Measurements from ENCODE around the gene SMAD2. TPM values are rescaled to one million over a fixed set of nuclear protein-coding genes. Genes with fewer than 3 reads are reported as not detected.

Gene SMAD2
- total and polyA plus RNA-seq, 4 donors: 11.8 to 31.3 (median 22.8) TPM

DNA sequence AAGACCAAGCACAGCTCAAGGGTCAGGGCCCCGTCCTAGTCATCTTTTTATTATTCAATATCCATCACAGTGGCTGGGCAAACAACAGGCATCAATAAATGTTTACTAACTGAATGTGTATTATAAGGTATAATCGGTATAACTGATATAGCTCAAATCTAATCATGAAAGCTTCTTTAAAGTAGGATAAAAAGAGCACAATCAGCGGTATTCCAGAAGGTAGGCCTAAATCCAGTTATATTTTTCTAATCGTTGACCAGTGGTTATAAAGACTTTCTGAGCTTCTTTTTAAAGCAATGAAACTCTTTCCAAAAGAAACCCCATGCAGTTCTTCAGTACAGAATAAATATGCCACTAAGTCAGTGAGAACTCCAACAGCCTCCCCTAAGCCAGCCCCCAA lies 92.1 kb downstream of the SMAD2 start:
- Histone ChIP-seq H3K9me3 (ENCODE audit: control insufficient read depth in 4 of 4, low read length in 3 of 4) (no peaks in the 10 kb centered on the region), H3K4me3 (ENCODE audit: low read depth in 1 of 3, low read length in 3 of 3) (no peak overlapping the region), H3K27me3 (ENCODE audit: control insufficient read depth in 4 of 4, insufficient read depth in 4 of 4, low read length in 3 of 4) (no peaks in the 10 kb centered on the region), H3K9ac (ENCODE audit: low read depth in 1 of 2, low read length in 2 of 2) (no peak overlapping the region), H3K36me3 (ENCODE audit: control insufficient read depth in 4 of 4, insufficient read depth in 3 of 4, low read depth in 1 of 4, low read length in 3 of 4) (peaks cover 0 to 25% (median 17%) of the 10 kb centered on the region in 4 donors), H3K4me1 (ENCODE audit: control insufficient read depth in 4 of 4, insufficient read depth in 4 of 4, low read length in 3 of 4) (no peaks in the 10 kb centered on the region), H3K27ac (ENCODE audit: low read depth in 1 of 2, low read length in 2 of 2) (no peak overlapping the region)
- no peak for DNase-seq (ENCODE audit: low spot score)
- TF ChIP-seq, protein P1, sequence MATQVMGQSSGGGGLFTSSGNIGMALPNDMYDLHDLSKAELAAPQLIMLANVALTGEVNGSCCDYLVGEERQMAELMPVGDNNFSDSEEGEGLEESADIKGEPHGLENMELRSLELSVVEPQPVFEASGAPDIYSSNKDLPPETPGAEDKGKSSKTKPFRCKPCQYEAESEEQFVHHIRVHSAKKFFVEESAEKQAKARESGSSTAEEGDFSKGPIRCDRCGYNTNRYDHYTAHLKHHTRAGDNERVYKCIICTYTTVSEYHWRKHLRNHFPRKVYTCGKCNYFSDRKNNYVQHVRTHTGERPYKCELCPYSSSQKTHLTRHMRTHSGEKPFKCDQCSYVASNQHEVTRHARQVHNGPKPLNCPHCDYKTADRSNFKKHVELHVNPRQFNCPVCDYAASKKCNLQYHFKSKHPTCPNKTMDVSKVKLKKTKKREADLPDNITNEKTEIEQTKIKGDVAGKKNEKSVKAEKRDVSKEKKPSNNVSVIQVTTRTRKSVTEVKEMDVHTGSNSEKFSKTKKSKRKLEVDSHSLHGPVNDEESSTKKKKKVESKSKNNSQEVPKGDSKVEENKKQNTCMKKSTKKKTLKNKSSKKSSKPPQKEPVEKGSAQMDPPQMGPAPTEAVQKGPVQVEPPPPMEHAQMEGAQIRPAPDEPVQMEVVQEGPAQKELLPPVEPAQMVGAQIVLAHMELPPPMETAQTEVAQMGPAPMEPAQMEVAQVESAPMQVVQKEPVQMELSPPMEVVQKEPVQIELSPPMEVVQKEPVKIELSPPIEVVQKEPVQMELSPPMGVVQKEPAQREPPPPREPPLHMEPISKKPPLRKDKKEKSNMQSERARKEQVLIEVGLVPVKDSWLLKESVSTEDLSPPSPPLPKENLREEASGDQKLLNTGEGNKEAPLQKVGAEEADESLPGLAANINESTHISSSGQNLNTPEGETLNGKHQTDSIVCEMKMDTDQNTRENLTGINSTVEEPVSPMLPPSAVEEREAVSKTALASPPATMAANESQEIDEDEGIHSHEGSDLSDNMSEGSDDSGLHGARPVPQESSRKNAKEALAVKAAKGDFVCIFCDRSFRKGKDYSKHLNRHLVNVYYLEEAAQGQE (IDR thresholded peaks at IDR 0.05): no peak
- TF ChIP-seq RAD21 (IDR thresholded peaks at IDR 0.05) (no peak), RXRA (IDR thresholded peaks at IDR 0.05) (no peak), GABPA (IDR thresholded peaks at IDR 0.05 in 1 of 2, conservative IDR thresholded peaks at IDR 0.05 in 1 of 2) (no peak), JUND (IDR thresholded peaks at IDR 0.05) (no peak), YY1 (IDR thresholded peaks at IDR 0.05) (no peak), FOXA1 (IDR thresholded peaks at IDR 0.05) (no peak), SP1 (IDR thresholded peaks at IDR 0.05) (no peak)
- TF ChIP-seq, protein P2, sequence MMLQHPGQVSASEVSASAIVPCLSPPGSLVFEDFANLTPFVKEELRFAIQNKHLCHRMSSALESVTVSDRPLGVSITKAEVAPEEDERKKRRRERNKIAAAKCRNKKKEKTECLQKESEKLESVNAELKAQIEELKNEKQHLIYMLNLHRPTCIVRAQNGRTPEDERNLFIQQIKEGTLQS (IDR thresholded peaks at IDR 0.05): no peak
- WGBS: 97% methylated on average over 4 of the region's 4 CpGs

DNA sequence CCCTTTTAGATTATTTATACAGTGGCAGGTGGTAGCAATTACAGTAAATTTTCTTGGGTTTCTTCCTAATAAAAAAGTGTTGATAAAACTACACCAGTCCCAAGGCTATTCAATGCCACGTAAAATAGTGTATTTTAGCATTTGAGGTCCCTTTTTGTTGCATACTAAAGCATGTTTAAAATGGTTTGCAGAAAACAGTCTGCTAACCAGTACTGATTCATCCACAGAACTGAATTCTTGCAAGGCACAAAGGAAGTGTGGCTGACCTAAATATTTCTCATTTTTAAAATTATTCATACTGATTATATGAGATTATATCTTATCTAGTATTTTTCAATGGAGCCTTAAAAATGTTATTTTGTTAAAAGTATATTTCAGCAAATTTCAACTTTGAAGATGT lies 98.1 kb downstream of the SMAD2 start:
- TF ChIP-seq FOXA2 (IDR thresholded peaks at IDR 0.05) (no peak), SP1 (IDR thresholded peaks at IDR 0.05) (no peak), ZBTB33 (IDR thresholded peaks at IDR 0.05) (no peak), NR2F2 (IDR thresholded peaks at IDR 0.05) (no peak), RAD21 (IDR thresholded peaks at IDR 0.05) (no peak), EGR1 (IDR thresholded peaks at IDR 0.05; ENCODE audit: low read depth in 2 of 2) (no peak)
- TF ChIP-seq, protein P1 (IDR thresholded peaks at IDR 0.05): no peak
- TF ChIP-seq, protein P2 (IDR thresholded peaks at IDR 0.05): no peak
- DNase-seq (ENCODE audit: low spot score): no peak
- 97% methylated on average over 1 of the region's 1 CpG for WGBS

More for the DNA sequence above, 98.1 kb downstream of the SMAD2 start:
- Histone ChIP-seq H3K9ac (ENCODE audit: low read depth in 1 of 2, low read length in 2 of 2) (no peak overlapping the region), H3K27ac (ENCODE audit: low read depth in 1 of 2, low read length in 2 of 2) (no peak overlapping the region), H3K9me3 (ENCODE audit: control insufficient read depth in 4 of 4, low read length in 3 of 4) (no peaks in the 10 kb centered on the region), H3K4me1 (ENCODE audit: control insufficient read depth in 4 of 4, insufficient read depth in 4 of 4, low read length in 3 of 4) (no peaks in the 10 kb centered on the region), H3K27me3 (ENCODE audit: control insufficient read depth in 4 of 4, insufficient read depth in 4 of 4, low read length in 3 of 4) (no peaks in the 10 kb centered on the region), H3K36me3 (ENCODE audit: control insufficient read depth in 4 of 4, insufficient read depth in 3 of 4, low read depth in 1 of 4, low read length in 3 of 4) (peaks cover 0 to 10% (median 0%) of the 10 kb centered on the region in 4 donors), H3K4me3 (ENCODE audit: low read depth in 1 of 3, low read length in 3 of 3) (no peak overlapping the region)

Measured in liver (tissue), 9 donors.